Panc1 (cell line): ENCODE results near the gene ARHGAP32. TPM values are rescaled to one million over a fixed set of nuclear protein-coding genes. Genes with fewer than 3 reads are reported as not detected.

Experiments used
- ATAC-seq: fragments of 200-7000 bp; cut with Tn5 transposase; 2 replicates; pipeline ENCODE4 v1.9.1; 2020; ENCODE audit warnings: mild to moderate bottlenecking, moderate library complexity
- BruUV-seq: library from RNA; stranded (reverse); fragments of 400-500 nt; replicated peaks from 2 replicates; lab custom pipeline; 2021; lab: Mats Ljungman, UMichigan
- CTCF ChIA-PET: fragments of 300-600 bp; sonication (Branson Sonifier 250); formaldehyde crosslinking; loops from one replicate; lab custom pipeline; 2022; ENCODE audit warnings: antibody characterized with exemption; lab: Charles Lee
- POLR2A ChIA-PET: fragments of 300-600 bp; sonication (Branson Sonifier 250); formaldehyde crosslinking; loops from one replicate; lab custom pipeline; 2022; ENCODE audit warnings: antibody characterized with exemption; lab: Charles Lee
- DNase-seq: peaks from one replicate; pipeline ENCODE4 v3.0.0-alpha.2; 2010; ENCODE audit warnings: low read depth, low spot score
- H3K27ac ChIP-seq: 2 replicates; pipeline ENCODE4 v1.5.1; 2011; ENCODE audit warnings: mild to moderate bottlenecking, low read length, inconsistent platforms
- H3K27me3 ChIP-seq: fragments of 200-500 bp; sonication (Bioruptor generic); 2 replicates; pipeline ENCODE4 v1.6.0; 2014; ENCODE audit warnings: low read length, inconsistent platforms; ENCODE audit not compliant: control insufficient read depth, insufficient read depth
- H3K36me3 ChIP-seq: fragments of 200-500 bp; sonication (Bioruptor generic); 2 replicates; pipeline ENCODE4 v1.5.1; 2014; ENCODE audit warnings: inconsistent platforms, mild to moderate bottlenecking, low read length, moderate library complexity; ENCODE audit not compliant: control insufficient read depth, insufficient read depth
- H3K4me1 ChIP-seq: 2 replicates; pipeline ENCODE4 v1.5.1; 2011; ENCODE audit warnings: inconsistent platforms, mild to moderate bottlenecking, low read length, moderate library complexity; ENCODE audit not compliant: control insufficient read depth, insufficient read depth
- H3K4me3 ChIP-seq, 2 experiments: 2 replicates each; pipeline ENCODE4 v1.5.1; 2011 to 2012; ENCODE audit warnings: low read depth in 2 of 2, low read length in 2 of 2, mild to moderate bottlenecking in 2 of 2, inconsistent platforms in 1 of 2, moderate library complexity in 1 of 2
- H3K9me3 ChIP-seq: fragments of 200-500 bp; sonication (Bioruptor generic); 2 replicates; pipeline ENCODE4 v1.5.1; 2014; ENCODE audit warnings: low read depth, mild to moderate bottlenecking, inconsistent platforms, low read length, moderate library complexity; ENCODE audit not compliant: control insufficient read depth, insufficient read depth
- CTCF ChIP-seq: fragments of 450-650 bp; IDR thresholded peaks from 2 replicates; pipeline ENCODE4 v1.5.1; 2017; ENCODE audit warnings: mild to moderate bottlenecking
- POLR2AphosphoS5 ChIP-seq: IDR thresholded peaks from 2 replicates; pipeline ENCODE4 v1.6.1; 2012; ENCODE audit warnings: mild to moderate bottlenecking, low read depth, low read length, moderate library complexity
- REST ChIP-seq, 2 experiments: IDR thresholded peaks; 2 replicates each; pipeline ENCODE4 v1.6.1; 2011 to 2012; ENCODE audit warnings: low read depth in 2 of 2, control low read depth in 1 of 2, low read length in 1 of 2, mild to moderate bottlenecking in 1 of 2, moderate library complexity in 1 of 2; ENCODE audit not compliant: insufficient read depth in 1 of 2
- SIN3A ChIP-seq: IDR thresholded peaks from 2 replicates; pipeline ENCODE4 v1.6.1; 2012; ENCODE audit warnings: low read depth, mild to moderate bottlenecking, low read length, moderate library complexity, borderline replicate concordance; ENCODE audit not compliant: insufficient read depth
- TCF7L2 ChIP-seq: IDR thresholded peaks from 2 replicates; pipeline ENCODE4 v1.6.1; 2011; ENCODE audit warnings: mild to moderate bottlenecking, low read depth, low read length, inconsistent platforms
- in situ Hi-C: cut with HindIII; loops from 2 replicates; pipeline ENCODE4 v1.10.0; 2016; ENCODE audit warnings: low sequenced_read_pairs, low pct_unique_long_range_greater_than_20kb
- intact Hi-C: fragments of 100-400 bp; cut with micrococcal nuclease; formaldehyde crosslinking; loops from one replicate; pipeline ENCODE4 v1.10.0; 2022; ENCODE audit not compliant: unreplicated experiment
- total RNA-seq: library from RNA; stranded (reverse); gene quantifications from one replicate; pipeline ENCODE4 v1.2.1, GENCODE V29; 2021; ENCODE audit not compliant: unreplicated experiment

Gene ARHGAP32
- total RNA-seq, 1 experiment from 2014 or later: 44.6 TPM

GRCh38 chr11:128926437-128927107, 265.6 kb downstream of the ARHGAP32 start:
- CTCF ChIA-PET: no interaction called here
- H3K4me3 ChIP-seq: no peak overlapping the region

GRCh38 chr11:128926000-128926399, 266.1 kb downstream of the ARHGAP32 start:
- in situ Hi-C loops: no loop called here

More at GRCh38 chr11:128926437-128927107, 265.6 kb downstream of the ARHGAP32 start:
- intact Hi-C loops: no loop called here
- TF ChIP-seq CTCF: no peak
- TF ChIP-seq REST (IDR thresholded peaks at IDR 0.05; ENCODE audit: insufficient read depth in 1 of 2, low read depth in 2 of 2, low read length in 1 of 2): no peak
- no peak for TF ChIP-seq TCF7L2
- no peak for TF ChIP-seq SIN3A
- no peak for TF ChIP-seq POLR2AphosphoS5
- DNase-seq: no peak
- no TSS peak for BruUV-seq
- Histone ChIP-seq H3K4me1 (no peaks in the 10 kb centered on the region), H3K27me3 (0 out of 2 replicates have a peak, but pooled peaks cover 6% of the 10 kb centered on the region), H3K27ac (no peak overlapping the region), H3K36me3 (no peaks in the 10 kb centered on the region), H3K9me3 (no peaks in the 10 kb centered on the region)
- POLR2A ChIA-PET: no interaction called here
- in situ Hi-C loops: no loop called here
- no peak; the same call in 1 of the 2 replicates for ATAC-seq

More at GRCh38 chr11:128926000-128926399, 266.1 kb downstream of the ARHGAP32 start:
- intact Hi-C loops: no loop called here
- ChIA-PET POLR2A (interaction anchor here (0.6 kb wide), 1 partner anchor 392 kb away, joined by 5 read pairs; no protein-coding TSS in a partner anchor), CTCF (no interaction called here)
- H3K9me3 ChIP-seq: no peaks in the 10 kb centered on the region
- H3K4me3 ChIP-seq: no peak overlapping the region
- no peak for ATAC-seq
- no peak for DNase-seq
- no peaks in the 10 kb centered on the region for H3K36me3 ChIP-seq
- no peak for TF ChIP-seq TCF7L2
- TF ChIP-seq SIN3A: no peak
- no peak for TF ChIP-seq REST (IDR thresholded peaks at IDR 0.05; ENCODE audit: insufficient read depth in 1 of 2, low read depth in 2 of 2, low read length in 1 of 2)
- no peak for TF ChIP-seq POLR2AphosphoS5
- TF ChIP-seq CTCF: no peak
- H3K27ac ChIP-seq: no peak overlapping the region
- 0 out of 2 replicates have a peak, but pooled peaks cover 6% of the 10 kb centered on the region for H3K27me3 ChIP-seq
- no TSS peak for BruUV-seq
- no peaks in the 10 kb centered on the region for H3K4me1 ChIP-seq
